Gastroesophageal sphincter (tissue), 3 donors: Measurements from ENCODE around the gene SUMO2.
"Not testable (repeated sequence)": the region's sequence is repeated elsewhere in the genome, so short reads cannot be mapped to it uniquely, and the experiment has no call there.

Experiments
- POLR2A ChIP-seq, 2 donors: fragments of 450-650 bp; IDR thresholded peaks; one replicate each; pipeline ENCODE4 v1.6.1; 2017; ENCODE audit warnings: antibody characterized with exemption in 2 of 2, mild to moderate bottlenecking in 2 of 2, moderate library complexity in 1 of 2
- TF ChIP-seq, protein P1 (sequence below), 4 experiments: fragments of 200-600 bp in 2 of 4; fragments of 450-650 bp in 2 of 4; sonication (generic) in 1 of 4; IDR thresholded peaks; one replicate each; pipeline ENCODE4 v1.5.1; 2017 to 2019; ENCODE audit warnings: antibody characterized with exemption in 4 of 4, mild to moderate bottlenecking in 2 of 4, moderate library complexity in 2 of 4

DNA sequence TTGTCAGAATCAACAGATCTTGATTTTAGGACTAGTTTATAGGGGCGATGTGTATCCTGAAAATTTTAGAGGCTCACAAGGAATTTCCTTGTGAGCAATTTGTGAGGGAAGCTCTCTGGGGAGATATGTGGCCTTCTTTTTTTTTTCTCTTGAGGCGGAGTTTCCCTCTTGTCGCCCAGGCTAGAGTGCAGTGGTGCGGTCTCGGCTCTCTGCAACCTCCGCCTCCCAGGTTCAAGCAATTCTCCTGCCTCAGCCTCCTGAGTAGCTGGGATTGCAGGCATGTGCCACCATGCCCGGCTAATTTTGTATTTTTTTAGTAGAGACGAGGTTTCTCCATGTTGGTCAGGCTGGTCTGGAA, 24.3 kb upstream of the SUMO2 start:
- TF ChIP-seq, protein P1, sequence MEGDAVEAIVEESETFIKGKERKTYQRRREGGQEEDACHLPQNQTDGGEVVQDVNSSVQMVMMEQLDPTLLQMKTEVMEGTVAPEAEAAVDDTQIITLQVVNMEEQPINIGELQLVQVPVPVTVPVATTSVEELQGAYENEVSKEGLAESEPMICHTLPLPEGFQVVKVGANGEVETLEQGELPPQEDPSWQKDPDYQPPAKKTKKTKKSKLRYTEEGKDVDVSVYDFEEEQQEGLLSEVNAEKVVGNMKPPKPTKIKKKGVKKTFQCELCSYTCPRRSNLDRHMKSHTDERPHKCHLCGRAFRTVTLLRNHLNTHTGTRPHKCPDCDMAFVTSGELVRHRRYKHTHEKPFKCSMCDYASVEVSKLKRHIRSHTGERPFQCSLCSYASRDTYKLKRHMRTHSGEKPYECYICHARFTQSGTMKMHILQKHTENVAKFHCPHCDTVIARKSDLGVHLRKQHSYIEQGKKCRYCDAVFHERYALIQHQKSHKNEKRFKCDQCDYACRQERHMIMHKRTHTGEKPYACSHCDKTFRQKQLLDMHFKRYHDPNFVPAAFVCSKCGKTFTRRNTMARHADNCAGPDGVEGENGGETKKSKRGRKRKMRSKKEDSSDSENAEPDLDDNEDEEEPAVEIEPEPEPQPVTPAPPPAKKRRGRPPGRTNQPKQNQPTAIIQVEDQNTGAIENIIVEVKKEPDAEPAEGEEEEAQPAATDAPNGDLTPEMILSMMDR (IDR thresholded peaks at IDR 0.05): not testable (repeated sequence)
- not testable (repeated sequence) for TF ChIP-seq POLR2A (IDR thresholded peaks at IDR 0.05)
